Ascending aorta (tissue), 2 donors: ENCODE data around the gene HSD17B1. TPM values are rescaled to one million over a fixed set of nuclear protein-coding genes. Genes with fewer than 3 reads are reported as not detected.
"Not testable (repeated sequence)": the region's sequence is repeated elsewhere in the genome, so short reads cannot be mapped to it uniquely, and the experiment has no call there.

Experiments used
- DNase-seq, 2 donors: peaks; one replicate each; pipeline ENCODE4 v3.0.0-alpha.2; 2019; ENCODE audit warnings: low spot score in 2 of 2
- H3K27ac ChIP-seq, 2 donors: fragments of 200-600 bp; sonication (generic); one replicate each; pipeline ENCODE4 v1.5.1; 2016 to 2017; ENCODE audit warnings: mild to moderate bottlenecking in 1 of 2
- H3K27me3 ChIP-seq: fragments of 200-600 bp; sonication (generic); one replicate; pipeline ENCODE4 v1.5.1; 2017
- H3K36me3 ChIP-seq, 2 donors: fragments of 200-600 bp; sonication (generic); one replicate each; pipeline ENCODE4 v1.5.1; 2016
- H3K4me1 ChIP-seq, 2 donors: fragments of 200-600 bp; sonication (generic); one replicate each; pipeline ENCODE4 v1.5.1; 2016 to 2017; ENCODE audit warnings: mild to moderate bottlenecking in 1 of 2
- H3K4me3 ChIP-seq, 2 donors: fragments of 200-600 bp; sonication (generic); one replicate each; pipeline ENCODE4 v1.5.1; 2016 to 2017; ENCODE audit warnings: mild to moderate bottlenecking in 1 of 2
- H3K9me3 ChIP-seq, 2 donors: fragments of 200-600 bp; sonication (generic); one replicate each; pipeline ENCODE4 v1.5.1; 2016
- CTCF ChIP-seq, 3 experiments: fragments of 200-600 bp in 2 of 3; fragments of 450-650 bp in 1 of 3; sonication (generic) in 2 of 3; IDR thresholded peaks; one replicate each; pipeline ENCODE4 v1.5.1; 2016 to 2019; ENCODE audit warnings: antibody characterized with exemption in 3 of 3, mild to moderate bottlenecking in 1 of 3, moderate library complexity in 1 of 3
- intact Hi-C: fragments of 100-400 bp; cut with DNase I; formaldehyde crosslinking; loops from one replicate; pipeline ENCODE4 v1.15.1; 2023
- total RNA-seq: library from RNA; depleted of rRNA; stranded (reverse); fragments of >200 nt; gene quantifications from one replicate; pipeline ENCODE4 v1.1.0, GENCODE V29; 2016

Gene HSD17B1
- total RNA-seq, 1 donor from 2014 or later = not detected

DNA sequence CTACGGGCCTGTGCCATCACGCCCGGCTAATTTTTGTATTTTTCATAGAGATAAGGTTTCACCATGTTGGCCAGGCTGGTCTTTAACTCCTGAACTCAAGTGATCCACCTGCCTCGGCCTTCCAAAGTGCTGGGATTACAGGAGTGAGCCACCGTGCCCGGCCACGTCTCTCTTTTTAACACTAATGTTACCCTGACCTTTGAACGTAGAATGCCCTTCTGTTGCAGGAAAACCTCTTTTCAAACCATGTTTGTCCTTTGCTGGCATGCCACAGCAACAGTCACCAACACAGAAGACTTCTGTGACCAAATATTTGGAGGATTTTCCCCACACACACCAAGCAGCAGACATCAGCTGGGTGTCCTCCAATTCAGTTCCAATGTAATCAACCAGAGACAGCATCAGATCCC, 7.8 kb upstream of the HSD17B1 start:
- H3K36me3 ChIP-seq = peaks cover 35 to 37% of the 10 kb centered on the region in 2 donors
- intact Hi-C loops = no loop called here
- TF ChIP-seq CTCF (IDR thresholded peaks at IDR 0.05) = no peak
- no peak overlapping the region for H3K4me3 ChIP-seq
- H3K9me3 ChIP-seq = no peaks in the 10 kb centered on the region
- DNase-seq = no peak
- H3K4me1 ChIP-seq = no peaks in the 10 kb centered on the region
- no peaks in the 10 kb centered on the region for H3K27me3 ChIP-seq
- no peak overlapping the region for H3K27ac ChIP-seq

DNA sequence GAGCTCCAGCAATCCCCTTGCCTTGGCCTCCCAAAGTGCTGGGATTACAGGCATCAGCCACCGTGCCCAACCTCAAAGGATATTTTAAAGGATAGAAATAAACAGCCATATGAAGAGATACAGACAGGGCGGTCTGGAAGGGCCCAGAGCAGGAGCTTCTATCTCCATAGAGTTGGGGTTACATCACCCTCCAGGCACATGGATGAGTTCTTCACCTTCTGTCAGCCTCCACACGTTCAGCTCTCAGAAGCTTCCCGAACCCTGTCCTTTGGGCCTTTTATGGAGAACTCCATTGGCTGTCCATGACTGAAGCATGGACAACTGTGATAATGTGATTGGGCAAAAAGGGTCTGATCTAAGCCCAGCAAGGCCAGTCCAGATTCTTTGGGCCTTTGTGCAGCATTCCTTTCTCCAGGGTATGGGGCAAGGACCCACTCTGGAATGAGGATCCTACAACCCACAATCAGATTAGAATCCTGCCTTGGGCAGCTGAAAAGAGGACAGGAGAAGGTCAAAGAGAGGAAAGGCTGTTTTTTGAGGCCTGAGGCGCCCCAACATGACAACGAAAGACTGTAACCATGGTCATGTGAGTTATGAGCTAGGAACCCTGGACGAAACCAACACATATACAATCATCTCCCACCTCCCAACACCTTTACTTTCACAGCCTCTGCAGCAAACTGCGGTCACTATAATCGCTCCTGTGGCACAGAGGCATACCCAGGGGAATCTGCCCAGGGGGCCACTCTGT, 6.8 kb upstream of the HSD17B1 start:
- H3K27ac ChIP-seq, H3K27me3 ChIP-seq, H3K9me3 ChIP-seq, intact Hi-C loops, H3K4me3 ChIP-seq, DNase-seq, H3K4me1 ChIP-seq: not testable (repeated sequence)
- peaks cover 32 to 33% of the 10 kb centered on the region in 2 donors for H3K36me3 ChIP-seq

DNA sequence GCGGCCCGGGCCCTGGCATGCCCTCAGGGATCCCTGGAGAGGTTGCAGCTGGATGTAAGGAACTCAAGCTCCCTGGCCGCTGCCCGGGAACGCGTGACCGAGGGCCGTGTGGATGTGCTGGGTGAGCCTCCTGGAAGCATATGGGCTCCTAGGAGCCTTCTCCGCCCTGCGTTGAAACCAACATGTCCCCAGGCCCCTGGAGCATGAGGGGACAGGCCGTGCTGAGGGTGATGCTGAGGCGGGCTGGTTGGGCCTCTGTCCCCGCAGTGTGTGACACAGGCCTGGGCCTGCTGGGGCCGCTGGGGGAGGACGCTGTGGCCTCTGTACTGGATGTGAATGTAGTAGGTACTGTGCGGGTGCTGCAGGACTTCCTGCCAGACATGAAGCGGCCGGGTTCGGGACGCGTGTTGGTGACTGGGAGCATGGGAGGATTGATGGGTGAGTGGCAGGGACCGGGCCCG, 5.7 kb upstream of the HSD17B1 start:
- TF ChIP-seq CTCF (IDR thresholded peaks at IDR 0.05) = no peak
- DNase-seq = no peak
- Histone ChIP-seq H3K27me3 (no peaks in the 10 kb centered on the region), H3K4me1 (no peaks in the 10 kb centered on the region), H3K27ac (no peak overlapping the region), H3K36me3 (peaks cover 22 to 27% of the 10 kb centered on the region in 2 donors), H3K4me3 (no peak overlapping the region), H3K9me3 (no peaks in the 10 kb centered on the region)
- intact Hi-C loops = no loop called here

GRCh38 chr17:42547698-42548069, 5.0 kb upstream of the HSD17B1 start:
- no peaks in the 10 kb centered on the region for H3K27me3 ChIP-seq
- H3K27ac ChIP-seq = no peak overlapping the region
- H3K9me3 ChIP-seq = no peaks in the 10 kb centered on the region
- DNase-seq = no peak
- no peaks in the 10 kb centered on the region for H3K4me1 ChIP-seq
- H3K4me3 ChIP-seq = no peak overlapping the region
- TF ChIP-seq CTCF (IDR thresholded peaks at IDR 0.05) = no peak
- intact Hi-C loops = no loop called here
- peaks cover 15 to 24% of the 10 kb centered on the region in 2 donors for H3K36me3 ChIP-seq

DNA sequence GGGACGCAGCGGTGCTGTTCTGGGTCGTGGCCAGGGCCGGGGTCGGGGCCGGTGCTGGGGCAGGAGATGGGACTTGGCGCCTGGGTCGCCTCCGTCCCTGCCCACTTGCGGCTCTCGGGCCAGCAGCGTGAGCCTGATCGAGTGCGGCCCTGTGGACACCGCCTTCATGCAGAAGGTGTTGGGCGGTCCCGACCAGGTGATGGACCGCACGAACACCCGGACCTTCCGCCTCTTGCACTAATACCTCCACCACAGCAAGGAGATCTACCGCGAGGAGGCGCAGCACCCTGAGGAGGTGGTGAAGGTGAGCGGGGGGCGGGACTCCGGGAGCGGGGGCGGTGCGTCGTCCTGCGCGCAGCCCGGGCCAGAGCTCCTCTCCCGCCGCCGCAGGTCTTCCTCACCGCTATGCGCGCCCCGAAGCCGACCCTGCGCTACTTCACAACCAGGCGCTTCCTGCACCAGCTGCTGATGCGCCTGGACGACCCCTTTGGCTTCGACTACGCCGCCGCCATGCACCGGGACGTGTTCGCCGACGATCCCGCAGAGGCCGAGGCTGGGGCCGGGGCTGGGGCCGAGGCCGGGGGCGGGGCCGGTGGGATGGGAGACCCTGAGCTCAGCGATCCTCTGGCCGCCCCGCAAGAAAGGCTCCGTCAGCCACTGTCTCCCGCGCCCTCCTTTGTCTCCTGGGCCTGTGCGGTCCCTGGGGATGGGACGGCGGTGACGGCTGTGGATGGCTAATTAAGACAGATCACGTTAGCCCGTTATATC, 4.5 kb upstream of the HSD17B1 start:
- no peak for TF ChIP-seq CTCF (IDR thresholded peaks at IDR 0.05)
- Histone ChIP-seq H3K4me1 (peaks cover 0 to 1% of the 10 kb centered on the region in 2 donors), H3K27me3 (no peaks in the 10 kb centered on the region), H3K27ac (no peak overlapping the region), H3K4me3 (no peak overlapping the region), H3K36me3 (peaks cover 9 to 18% of the 10 kb centered on the region in 2 donors), H3K9me3 (no peaks in the 10 kb centered on the region)
- intact Hi-C loops = no loop called here
- no peak for DNase-seq
